ENCODE data around the gene POPDC2.

POPDC2 gene

GRCh38 chr3:119669906-119670570 lies 9.6 kb upstream of the POPDC2 start:
- DNase-seq = no peak

DNA sequence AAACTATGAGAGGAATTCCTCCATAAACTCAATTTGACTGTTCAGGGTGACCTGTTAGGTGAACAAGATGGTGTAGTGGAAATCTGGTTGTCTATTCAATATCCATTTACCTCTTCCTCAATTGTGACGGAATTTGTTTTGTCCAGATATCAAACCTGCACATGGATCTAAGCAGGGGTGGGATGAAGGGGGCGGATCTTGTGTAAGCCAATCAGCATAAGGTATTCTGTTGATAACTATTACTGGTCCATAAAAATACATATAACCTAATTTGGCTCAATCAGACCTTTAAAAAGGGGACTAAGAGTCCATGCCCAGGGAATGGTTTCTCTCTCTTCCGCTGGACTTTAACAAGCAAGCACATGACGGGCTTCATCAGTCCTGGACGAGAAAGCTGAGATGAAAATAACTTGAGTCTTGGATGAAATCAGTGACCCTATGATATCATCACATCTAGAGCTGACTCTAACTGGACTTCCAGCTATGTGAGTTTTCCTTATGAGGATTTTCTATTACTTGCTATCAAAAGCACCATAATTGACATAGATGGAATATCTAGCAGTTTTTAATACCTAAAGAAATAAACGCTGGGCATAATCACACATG lies 5.7 kb upstream of the POPDC2 start:
- DNase-seq = no peak

DNA sequence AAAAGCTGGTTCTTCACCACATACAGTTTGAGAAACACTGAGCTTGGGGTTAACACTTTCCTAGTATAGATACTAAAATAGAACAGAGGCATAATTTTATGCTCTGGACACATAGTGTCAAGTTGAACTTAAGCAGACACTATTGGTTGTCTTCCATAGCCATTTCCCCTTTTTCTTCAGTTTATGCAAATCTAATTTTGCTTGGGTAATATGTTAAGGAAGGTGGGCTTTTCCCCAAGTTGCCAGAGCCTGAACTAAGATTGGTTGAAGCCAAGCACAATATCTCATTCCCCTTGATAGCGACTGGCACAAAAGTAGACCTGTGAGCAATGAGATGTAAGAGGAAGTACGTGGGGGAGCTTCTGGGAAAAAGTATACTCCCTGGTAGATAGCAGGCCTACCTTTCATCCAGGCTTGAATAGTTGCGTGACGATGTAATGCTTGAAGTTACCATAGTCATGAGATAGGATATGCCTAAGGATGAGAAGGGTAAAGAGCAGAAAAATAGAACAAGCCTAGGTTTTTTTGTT lies 4.5 kb upstream of the POPDC2 start:
- DNase-seq = no peak

DNA sequence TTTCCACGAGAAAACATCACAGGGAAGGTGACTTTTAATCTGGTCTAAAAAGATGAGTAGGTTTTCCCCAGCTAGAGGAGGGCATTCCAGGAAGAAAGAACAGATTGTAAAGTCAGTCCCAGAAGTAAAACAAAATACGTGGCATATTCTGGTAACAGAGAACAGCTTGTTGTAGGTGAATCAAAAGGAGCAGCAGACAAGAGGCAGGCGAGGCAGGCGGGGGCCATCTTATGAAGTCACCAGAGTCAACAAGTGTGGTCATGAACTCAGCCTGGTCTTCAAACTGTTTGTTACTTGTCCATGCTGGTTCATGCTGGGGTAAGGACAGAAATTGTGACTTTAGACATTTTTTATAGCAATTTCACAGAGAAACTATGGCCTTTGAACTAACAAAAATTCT lies 4.0 kb upstream of the POPDC2 start:
- no peak for DNase-seq

GRCh38 chr3:119663885-119664284 lies 3.5 kb upstream of the POPDC2 start:
- no peak for DNase-seq

DNA sequence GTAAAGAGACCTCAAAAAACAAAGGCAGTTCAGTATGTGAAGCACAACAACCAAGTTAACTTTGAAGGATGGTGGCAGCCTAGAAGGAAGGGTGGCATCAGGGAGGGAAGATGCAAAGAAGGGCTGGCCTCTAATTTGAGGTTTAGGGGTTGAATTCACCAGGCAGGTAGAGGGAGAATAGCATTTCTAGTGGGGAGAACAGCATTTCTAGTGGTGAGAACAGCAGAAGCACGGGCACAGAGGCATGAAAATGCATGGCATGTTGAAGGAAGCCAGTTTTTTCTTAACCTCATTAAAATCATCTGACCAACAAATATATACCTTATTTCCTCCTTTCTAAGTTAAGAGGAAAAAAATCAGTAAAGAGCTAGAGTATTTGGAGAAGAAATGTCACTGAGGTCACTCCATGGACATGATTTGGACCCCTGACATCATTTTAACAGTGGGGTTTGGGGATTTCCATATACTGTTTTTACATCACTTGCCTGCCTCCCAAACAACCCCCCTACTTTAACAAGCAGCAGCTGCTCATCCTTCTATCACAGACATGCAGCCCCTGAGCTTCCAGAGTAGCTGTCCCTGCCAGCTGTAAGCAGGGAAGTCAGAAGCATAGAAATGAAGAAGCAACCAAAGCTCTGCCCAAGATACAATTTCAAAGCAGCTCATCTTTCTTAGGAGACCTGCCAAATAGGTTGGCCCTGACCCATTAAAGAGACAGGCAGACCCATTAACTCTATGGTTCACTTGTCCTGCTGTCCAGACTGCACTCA lies 2.4 kb upstream of the POPDC2 start:
- no peak for DNase-seq

DNA sequence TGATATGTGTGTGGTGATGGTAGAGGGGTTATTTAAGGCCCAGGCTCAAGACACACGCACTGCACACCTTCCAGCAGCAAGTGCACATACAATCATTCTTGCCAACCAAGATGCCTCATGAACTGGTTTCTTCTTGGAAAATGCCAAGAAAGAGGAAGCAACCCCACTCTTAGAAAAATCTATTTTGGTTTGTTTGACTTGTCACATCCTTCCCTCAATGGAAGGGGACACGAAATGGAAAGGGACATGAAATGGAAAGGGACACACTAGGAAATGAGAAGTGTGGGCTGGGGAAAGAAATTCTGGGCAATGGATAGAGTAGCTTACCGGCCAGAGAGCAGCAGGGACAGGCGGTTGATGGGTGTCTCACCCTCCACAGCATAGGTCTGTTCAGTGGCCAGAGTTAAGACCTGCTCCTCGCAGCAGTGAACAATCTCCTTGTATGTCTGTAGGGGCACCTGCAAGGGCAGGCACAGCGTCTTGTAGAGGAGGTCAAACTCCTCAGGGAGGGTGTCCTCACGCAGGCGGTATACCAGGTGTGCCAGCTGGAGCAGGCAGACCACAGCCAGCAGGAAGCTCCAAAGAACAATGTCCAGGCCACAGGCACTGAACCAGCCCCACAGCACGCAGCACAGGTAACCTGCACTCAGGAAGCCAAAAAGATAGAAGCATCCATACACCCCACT lies 640 bp downstream of the POPDC2 start:
- no peak for DNase-seq

- no peak for DNase-seq
These were observed 1.4 kb downstream of the POPDC2 start for GRCh38 chr3:119658994-119659393.

GRCh38 chr3:119657887-119658702 lies 2.3 kb downstream of the POPDC2 start:
- no peak for DNase-seq

DNA sequence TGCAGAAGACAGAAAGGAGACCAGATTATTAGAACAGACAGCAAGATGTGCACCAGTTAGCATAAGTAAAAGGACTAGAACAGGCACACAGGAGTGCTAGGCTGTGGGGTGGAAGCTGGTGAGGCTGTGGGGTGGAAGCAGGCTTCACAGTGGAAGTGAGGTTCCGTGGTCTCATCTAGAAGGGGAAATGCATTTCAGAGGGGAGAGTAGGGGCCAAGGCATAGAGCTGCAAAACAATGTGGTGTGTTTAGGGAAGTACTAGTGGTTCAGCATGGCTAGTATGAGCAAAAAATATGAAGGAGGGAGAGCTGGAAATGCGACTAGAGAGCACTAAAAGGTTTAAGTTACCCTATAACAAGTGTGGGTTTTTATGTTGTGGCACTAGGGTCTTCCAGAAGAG lies 6.5 kb downstream of the POPDC2 start:
- DNase-seq = no peak

DNA sequence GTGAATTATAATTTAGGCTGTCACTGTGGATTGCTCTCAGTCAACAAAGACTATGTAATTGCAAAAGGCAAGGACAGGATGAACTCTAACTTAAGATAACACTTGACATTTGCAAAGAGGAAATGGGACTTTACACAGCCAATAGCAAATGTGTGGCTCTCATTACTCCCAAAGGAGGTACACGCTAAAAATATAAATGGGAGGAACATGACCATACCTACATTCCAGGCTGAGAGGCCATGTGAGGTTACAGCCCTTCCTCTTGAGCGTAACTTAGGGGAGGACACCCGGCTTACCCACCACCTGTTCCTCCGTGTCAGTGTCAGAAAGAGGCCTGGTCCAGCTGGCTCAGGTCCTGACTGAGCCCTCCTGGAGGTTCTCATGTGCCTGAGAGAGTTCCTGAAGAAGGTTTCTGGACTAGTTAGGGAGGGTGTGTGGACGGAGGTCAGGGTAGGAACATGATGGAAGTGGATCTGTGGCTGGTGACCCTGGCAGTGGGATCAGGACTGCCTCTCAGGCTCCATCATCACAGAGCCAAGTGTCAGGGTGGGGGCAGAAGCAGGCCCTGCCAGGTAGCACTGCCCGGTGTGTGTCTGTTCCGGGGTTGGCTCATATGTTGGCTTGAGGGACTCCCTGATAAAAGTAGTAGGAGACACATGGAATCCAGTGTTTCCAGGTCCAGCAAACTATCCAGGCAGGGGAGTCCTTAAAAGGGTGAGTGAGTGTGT lies 7.9 kb downstream of the POPDC2 start:
- no peak for DNase-seq

GRCh38 chr3:119649761-119650160 lies 10.6 kb downstream of the POPDC2 start:
- no peak for DNase-seq

- DNase-seq = no peak
These were observed 12.4 kb downstream of the POPDC2 start for GRCh38 chr3:119647843-119648575.

DNA sequence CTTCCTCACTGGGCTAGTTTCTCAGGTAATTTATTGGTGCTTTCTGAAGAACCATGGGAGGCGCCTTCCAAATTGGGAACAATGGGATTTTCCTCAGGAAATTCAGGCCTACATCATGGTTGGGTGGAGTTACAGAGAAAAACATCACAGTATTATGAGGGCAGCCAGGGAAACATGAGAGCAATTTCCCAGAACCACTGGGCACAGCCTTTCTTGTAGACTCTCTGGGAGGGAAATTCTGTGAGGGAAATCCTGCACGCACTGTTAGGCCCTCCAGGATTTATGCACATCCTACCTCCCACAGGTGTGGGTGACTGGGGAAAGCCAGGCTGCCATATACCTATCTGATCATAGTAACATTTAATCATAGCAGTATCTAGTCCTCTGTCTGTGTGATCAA lies 13.2 kb downstream of the POPDC2 start:
- no peak for DNase-seq

DNA sequence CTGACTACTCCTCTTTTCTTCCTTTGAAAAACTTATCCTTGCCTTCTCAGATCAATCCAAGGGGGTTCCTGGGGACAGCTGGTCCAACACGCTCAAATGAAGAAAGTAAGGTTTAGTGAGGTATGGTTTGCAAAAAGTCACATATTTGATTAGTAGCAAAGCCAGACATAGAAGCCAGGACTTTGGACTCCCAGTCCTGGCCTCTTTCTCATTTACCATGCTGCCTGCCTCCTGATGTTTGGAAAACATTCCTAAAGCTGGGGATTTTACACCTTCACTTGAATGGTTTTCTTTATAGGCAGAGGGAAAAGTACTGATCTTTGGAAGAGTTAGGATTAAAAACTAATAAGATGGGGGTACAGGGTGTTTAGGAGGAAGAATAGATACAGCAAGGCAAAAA lies 14.6 kb downstream of the POPDC2 start:
- no peak for DNase-seq

DNA sequence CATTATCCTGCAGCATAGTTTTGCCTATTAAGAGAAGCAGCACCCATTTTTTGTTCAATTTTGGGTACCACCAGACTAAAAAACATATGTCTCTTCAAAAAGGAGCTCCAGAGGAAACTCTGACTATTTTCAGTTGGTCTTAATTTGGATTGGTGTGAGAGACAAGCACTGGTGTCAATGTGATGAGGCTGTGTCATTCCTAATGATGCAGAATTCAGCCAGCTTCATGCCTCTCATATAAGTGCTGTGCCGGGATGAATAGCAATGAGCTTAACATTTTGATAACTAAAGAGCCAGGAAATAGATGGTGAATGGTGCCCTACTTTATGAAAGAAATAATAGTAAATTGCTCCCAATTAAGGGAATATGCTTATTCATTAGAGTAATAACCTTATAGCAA lies 15.9 kb downstream of the POPDC2 start:
- DNase-seq = no peak

DNA sequence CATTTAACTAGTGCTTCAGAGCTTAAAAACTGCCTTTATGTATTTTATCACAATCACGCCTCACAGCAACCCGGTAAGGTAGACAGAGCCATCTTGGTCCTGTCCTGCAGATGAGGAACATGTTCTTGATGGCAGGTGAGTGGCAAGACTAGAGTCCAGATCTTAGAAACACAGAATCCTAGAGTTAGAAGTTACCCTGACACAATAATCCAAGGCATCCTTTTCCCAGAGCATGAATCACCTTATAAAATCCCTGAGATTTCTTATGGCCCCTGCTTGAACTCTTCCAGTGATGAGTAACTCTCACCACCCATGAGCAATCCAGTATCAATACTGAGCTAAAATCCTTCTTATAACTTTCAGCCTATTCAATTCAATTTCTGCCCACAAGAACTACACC lies 16.9 kb downstream of the POPDC2 start:
- DNase-seq = no peak

GRCh38 chr3:119642746-119643473 lies 17.5 kb downstream of the POPDC2 start:
- no peak for DNase-seq

- DNase-seq = no peak
These were observed 19.0 kb downstream of the POPDC2 start for GRCh38 chr3:119641416-119641815.
